Measurements from ENCODE around the gene TMEM127.
"Not testable (repeated sequence)": the region's sequence is repeated elsewhere in the genome, so short reads cannot be mapped to it uniquely, and the experiment has no call there.

The TMEM127 gene

GRCh38 chr2:96262306-96262705 lies 3.5 kb downstream of the TMEM127 start:
- DNase-seq = no peak

GRCh38 chr2:96261328-96262003 lies 4.3 kb downstream of the TMEM127 start:
- DNase-seq = no peak

- DNase-seq = no peak
Measured at GRCh38 chr2:96260387-96261260, 5.2 kb downstream of the TMEM127 start.

GRCh38 chr2:96259497-96259921 lies 6.3 kb downstream of the TMEM127 start:
- DNase-seq = no peak

- no peak for DNase-seq
Measured at GRCh38 chr2:96258166-96259022, 7.4 kb downstream of the TMEM127 start.

- DNase-seq = not testable (repeated sequence)
Measured at GRCh38 chr2:96257744-96258143, 8.1 kb downstream of the TMEM127 start.

GRCh38 chr2:96256611-96257113 lies 9.1 kb downstream of the TMEM127 start:
- no peak for DNase-seq

- DNase-seq = no peak
Measured at GRCh38 chr2:96254571-96254970, 11.2 kb downstream of the TMEM127 start.

GRCh38 chr2:96253006-96253405 lies 12.8 kb downstream of the TMEM127 start:
- no peak for DNase-seq

- no peak for DNase-seq
Measured at GRCh38 chr2:96252526-96252925, 13.3 kb downstream of the TMEM127 start.

- no peak for DNase-seq
Measured at GRCh38 chr2:96251721-96252292, 14.0 kb downstream of the TMEM127 start.

- no peak for DNase-seq
Measured at GRCh38 chr2:96250188-96250587, 15.6 kb downstream of the TMEM127 start.

GRCh38 chr2:96249654-96250053 lies 16.1 kb downstream of the TMEM127 start:
- DNase-seq = no peak

GRCh38 chr2:96248624-96249023 lies 17.2 kb downstream of the TMEM127 start:
- no peak for DNase-seq

GRCh38 chr2:96247896-96248295 lies 17.9 kb downstream of the TMEM127 start:
- DNase-seq = no peak

GRCh38 chr2:96247009-96247408 lies 18.8 kb downstream of the TMEM127 start:
- DNase-seq = no peak

- DNase-seq = no peak
Measured at GRCh38 chr2:96245609-96246390, 20.0 kb downstream of the TMEM127 start.

- DNase-seq = no peak
Measured at GRCh38 chr2:96243843-96244242, 22.0 kb downstream of the TMEM127 start.

GRCh38 chr2:96241900-96242611 lies 23.7 kb downstream of the TMEM127 start:
- DNase-seq = no peak

GRCh38 chr2:96241227-96241626 lies 24.6 kb downstream of the TMEM127 start:
- no peak for DNase-seq
